ENCODE measurements around the gene RALGPS1.

The RALGPS1 gene

GRCh38 chr9:127181595-127182190, 267.1 kb downstream of the RALGPS1 start:
- no peak for TF ChIP-seq CTCF (IDR thresholded peaks at IDR 0.05; ENCODE audit: low read depth, low read length, missing control alignments)
- no peak overlapping the region for H3K4me3 ChIP-seq (replicated peaks; ENCODE audit: low read depth, low read length)
- DNase-seq (ENCODE audit: extremely low read depth, low read depth) = no peak

- H3K4me3 ChIP-seq (replicated peaks; ENCODE audit: low read depth, low read length) = no peak overlapping the region
- no peak for TF ChIP-seq CTCF (IDR thresholded peaks at IDR 0.05; ENCODE audit: low read depth, low read length, missing control alignments)
- no peak for DNase-seq (ENCODE audit: extremely low read depth, low read depth)
Observed at GRCh38 chr9:127182901-127183746, 268.5 kb downstream of the RALGPS1 start.

- no peak for DNase-seq (ENCODE audit: extremely low read depth, low read depth)
- no peak for TF ChIP-seq CTCF (IDR thresholded peaks at IDR 0.05; ENCODE audit: low read depth, low read length, missing control alignments)
- H3K4me3 ChIP-seq (replicated peaks; ENCODE audit: low read depth, low read length) = no peak overlapping the region
Observed at GRCh38 chr9:127183814-127184582, 269.4 kb downstream of the RALGPS1 start.

- H3K4me3 ChIP-seq (replicated peaks; ENCODE audit: low read depth, low read length) = no peak overlapping the region
- no peak for DNase-seq (ENCODE audit: extremely low read depth, low read depth)
- TF ChIP-seq CTCF (IDR thresholded peaks at IDR 0.05; ENCODE audit: low read depth, low read length, missing control alignments) = no peak
Observed at GRCh38 chr9:127184641-127185040, 270.1 kb downstream of the RALGPS1 start.

GRCh38 chr9:127185181-127185580, 270.6 kb downstream of the RALGPS1 start:
- no peak for DNase-seq (ENCODE audit: extremely low read depth, low read depth)
- no peak overlapping the region for H3K4me3 ChIP-seq (replicated peaks; ENCODE audit: low read depth, low read length)
- TF ChIP-seq CTCF (IDR thresholded peaks at IDR 0.05; ENCODE audit: low read depth, low read length, missing control alignments) = no peak

GRCh38 chr9:127185931-127186781, 271.6 kb downstream of the RALGPS1 start:
- 0 out of 2 replicates have a peak overlapping the region, but pooled peaks have one; percentile 6 for H3K4me3 ChIP-seq (replicated peaks; ENCODE audit: low read depth, low read length)
- no peak for TF ChIP-seq CTCF (IDR thresholded peaks at IDR 0.05; ENCODE audit: low read depth, low read length, missing control alignments)
- DNase-seq (ENCODE audit: extremely low read depth, low read depth) = peak; percentile 83
